Muscle layer of duodenum (tissue), 2 donors: ENCODE measurements around the gene SDR42E2.
A peak's percentile ranks its signal among the peaks of the same experiment; 100 is the strongest.
"Not testable (repeated sequence)": the region's sequence is repeated elsewhere in the genome, so short reads cannot be mapped to it uniquely, and the experiment has no call there.

Experiments
- H3K27ac ChIP-seq: one replicate; pipeline ENCODE4 v1.7.0; 2013; ENCODE audit warnings: mild to moderate bottlenecking, low read length
- H3K27me3 ChIP-seq: one replicate; pipeline ENCODE4 v1.7.0; 2013; ENCODE audit warnings: low read depth, mild to moderate bottlenecking, control low read depth, low read length
- H3K36me3 ChIP-seq, 2 donors: one replicate each; pipeline ENCODE4 v1.7.0; 2013; ENCODE audit warnings: low read length in 2 of 2, control low read depth in 1 of 2, mild to moderate bottlenecking in 1 of 2; ENCODE audit not compliant: insufficient read depth in 2 of 2, control insufficient read depth in 1 of 2
- H3K4me1 ChIP-seq, 2 donors: one replicate each; pipeline ENCODE4 v1.7.0; 2013; ENCODE audit warnings: low read length in 2 of 2, mild to moderate bottlenecking in 2 of 2, control low read depth in 1 of 2, moderate library complexity in 1 of 2; ENCODE audit not compliant: insufficient read depth in 2 of 2, control insufficient read depth in 1 of 2
- H3K4me3 ChIP-seq, 2 donors: one replicate each; pipeline ENCODE4 v1.7.0; 2013; ENCODE audit warnings: low read length in 2 of 2, low read depth in 1 of 2, mild to moderate bottlenecking in 1 of 2
- H3K9me3 ChIP-seq, 2 donors: one replicate each; pipeline ENCODE4 v1.7.0; 2013; ENCODE audit warnings: low read length in 2 of 2, control low read depth in 1 of 2, mild to moderate bottlenecking in 1 of 2; ENCODE audit not compliant: control insufficient read depth in 1 of 2
- donor health status: healthy.

SDR42E2 gene

GRCh38 chr16:22194707-22195444 is 32.6 kb downstream of the SDR42E2 start:
- Histone ChIP-seq H3K36me3 (peaks cover 0 to 5% of the 10 kb centered on the region in 2 donors), H3K27me3 (no peaks in the 10 kb centered on the region), H3K4me3 (no peak overlapping the region), H3K27ac (peak overlapping the region; percentile 61), H3K4me1 (peaks cover 0 to 16% of the 10 kb centered on the region in 2 donors), H3K9me3 (no peaks in the 10 kb centered on the region)

- Histone ChIP-seq H3K4me1 (peaks cover 0 to 16% of the 10 kb centered on the region in 2 donors), H3K27me3 (no peaks in the 10 kb centered on the region), H3K9me3 (no peaks in the 10 kb centered on the region), H3K36me3 (peaks cover 0 to 5% of the 10 kb centered on the region in 2 donors), H3K4me3 (peak overlapping the region in 1 of 2 donors; percentile 73), H3K27ac (peak overlapping the region; percentile 61)
Observed at GRCh38 chr16:22195445-22195694, 33.1 kb downstream of the SDR42E2 start.

GRCh38 chr16:22195695-22196558 is 33.6 kb downstream of the SDR42E2 start:
- Histone ChIP-seq H3K9me3 (no peaks in the 10 kb centered on the region), H3K36me3 (peaks cover 0 to 5% of the 10 kb centered on the region in 2 donors), H3K4me3 (peak overlapping the region; percentile 73 to 74), H3K4me1 (peaks cover 0 to 16% of the 10 kb centered on the region in 2 donors), H3K27me3 (no peaks in the 10 kb centered on the region), H3K27ac (peak overlapping the region; percentile 61)

GRCh38 chr16:22196559-22197168 is 34.4 kb downstream of the SDR42E2 start:
- not testable (repeated sequence) for H3K27me3 ChIP-seq, H3K9me3 ChIP-seq, H3K27ac ChIP-seq, H3K36me3 ChIP-seq
- Histone ChIP-seq H3K4me3 (peak overlapping the region; percentile 73 to 74), H3K4me1 (peaks cover 0 to 16% of the 10 kb centered on the region in 2 donors)

GRCh38 chr16:22198547-22199293 is 36.4 kb downstream of the SDR42E2 start:
- no peak overlapping the region for H3K27ac ChIP-seq
- peaks cover 0 to 6% of the 10 kb centered on the region in 2 donors for H3K4me1 ChIP-seq
- no peak overlapping the region for H3K4me3 ChIP-seq
- H3K27me3 ChIP-seq, result no peaks in the 10 kb centered on the region
- no peaks in the 10 kb centered on the region for H3K36me3 ChIP-seq
- H3K9me3 ChIP-seq, result no peaks in the 10 kb centered on the region

- Histone ChIP-seq H3K36me3 (no peaks in the 10 kb centered on the region), H3K27me3 (no peaks in the 10 kb centered on the region), H3K4me1 (no peaks in the 10 kb centered on the region), H3K9me3 (no peaks in the 10 kb centered on the region), H3K4me3 (no peak overlapping the region), H3K27ac (no peak overlapping the region)
Observed at GRCh38 chr16:22202261-22202637, 39.9 kb downstream of the SDR42E2 start.

- no peak overlapping the region for H3K27ac ChIP-seq
- no peaks in the 10 kb centered on the region for H3K36me3 ChIP-seq
- H3K9me3 ChIP-seq, result no peaks in the 10 kb centered on the region
- H3K4me3 ChIP-seq, result no peak overlapping the region
- H3K27me3 ChIP-seq, result no peaks in the 10 kb centered on the region
- H3K4me1 ChIP-seq, result peaks cover 0 to 6% of the 10 kb centered on the region in 2 donors
Observed at GRCh38 chr16:22203091-22203490, 40.8 kb downstream of the SDR42E2 start.

- peaks cover 0 to 6% of the 10 kb centered on the region in 2 donors for H3K4me1 ChIP-seq
- H3K27me3 ChIP-seq, result no peaks in the 10 kb centered on the region
- no peaks in the 10 kb centered on the region for H3K9me3 ChIP-seq
- no peak overlapping the region for H3K4me3 ChIP-seq
- no peaks in the 10 kb centered on the region for H3K36me3 ChIP-seq
- no peak overlapping the region for H3K27ac ChIP-seq
Observed at GRCh38 chr16:22204091-22204655, 41.9 kb downstream of the SDR42E2 start.

- no peaks in the 10 kb centered on the region for H3K27me3 ChIP-seq
- H3K9me3 ChIP-seq, result no peaks in the 10 kb centered on the region
- H3K4me3 ChIP-seq, result peak overlapping the region; percentile 65 to 87
- H3K36me3 ChIP-seq, result no peaks in the 10 kb centered on the region
- H3K4me1 ChIP-seq, result peaks cover 0 to 6% of the 10 kb centered on the region in 2 donors
- H3K27ac ChIP-seq, result peak overlapping the region; percentile 88
Observed at GRCh38 chr16:22205577-22206012, 43.3 kb downstream of the SDR42E2 start.

- peak within 1 kb of the TSS; percentile 88 for H3K27ac ChIP-seq
- no peaks in the 10 kb centered on the region for H3K27me3 ChIP-seq
- H3K4me1 ChIP-seq, result peaks cover 0 to 6% of the 10 kb centered on the region in 2 donors
- no peaks in the 10 kb centered on the region for H3K9me3 ChIP-seq
- no peaks in the 10 kb centered on the region for H3K36me3 ChIP-seq
- H3K4me3 ChIP-seq, result peak within 1 kb of the TSS; percentile 83 to 87
Observed at GRCh38 chr16:22206013-22206841, 43.9 kb downstream of the SDR42E2 start, which contains the start of gene EEF2K. Gene EEF2K (plus strand): TSS chr16:22206278. CDS start chr16:22225730, 19,452 bp downstream.
